Measurements from ENCODE around the gene GRIK4. TPM values are rescaled to one million over a fixed set of nuclear protein-coding genes. Genes with fewer than 3 reads are reported as not detected.
"Not testable (repeated sequence)": the region's sequence is repeated elsewhere in the genome, so short reads cannot be mapped to it uniquely, and the experiment has no call there.

GRIK4 gene
- total and polyA plus RNA-seq, 2 donors = 0.05 to 0.37 TPM

DNA sequence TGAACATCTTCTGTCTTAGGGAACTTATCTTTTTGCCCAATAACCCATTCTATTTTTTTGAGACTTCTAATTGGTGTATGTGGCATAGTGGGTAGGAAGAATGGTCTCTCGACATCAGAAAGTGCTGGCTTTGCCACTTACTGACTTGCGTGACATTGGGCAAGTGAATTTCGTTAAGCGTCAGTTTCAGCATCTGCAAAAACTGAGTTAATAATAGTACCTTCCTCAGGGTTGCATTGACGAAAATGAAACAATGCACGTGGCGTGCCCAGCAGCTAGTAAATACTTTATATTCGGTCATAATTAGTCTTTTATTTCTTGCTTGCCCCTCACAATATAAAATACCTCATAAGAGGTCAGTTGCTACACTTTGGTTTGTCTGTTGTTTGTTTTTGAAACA is 12.5 kb upstream of the GRIK4 start:
- H3K36me3 ChIP-seq (ENCODE audit: insufficient read depth) = no peaks in the 10 kb centered on the region
- 94% methylated on average over 8 of the region's 8 CpGs for WGBS
- no peak overlapping the region for H3K4me3 ChIP-seq (ENCODE audit: low read depth, low read length)
- no peaks in the 10 kb centered on the region for H3K4me1 ChIP-seq (ENCODE audit: insufficient read depth)
- DNase-seq (ENCODE audit: extremely low spot score) = no peak
- H3K27ac ChIP-seq (ENCODE audit: low read depth) = no peak overlapping the region

- 71% methylated on average over 5 of the region's 5 CpGs for WGBS
- no peak for DNase-seq (ENCODE audit: extremely low spot score)
- Histone ChIP-seq H3K4me1 (ENCODE audit: insufficient read depth) (no peaks in the 10 kb centered on the region), H3K4me3 (ENCODE audit: low read depth, low read length) (no peak overlapping the region), H3K36me3 (ENCODE audit: insufficient read depth) (no peaks in the 10 kb centered on the region), H3K27ac (ENCODE audit: low read depth) (no peak overlapping the region)
Measured at GRCh38 chr11:120499859-120500258, 11.7 kb upstream of the GRIK4 start.

DNA sequence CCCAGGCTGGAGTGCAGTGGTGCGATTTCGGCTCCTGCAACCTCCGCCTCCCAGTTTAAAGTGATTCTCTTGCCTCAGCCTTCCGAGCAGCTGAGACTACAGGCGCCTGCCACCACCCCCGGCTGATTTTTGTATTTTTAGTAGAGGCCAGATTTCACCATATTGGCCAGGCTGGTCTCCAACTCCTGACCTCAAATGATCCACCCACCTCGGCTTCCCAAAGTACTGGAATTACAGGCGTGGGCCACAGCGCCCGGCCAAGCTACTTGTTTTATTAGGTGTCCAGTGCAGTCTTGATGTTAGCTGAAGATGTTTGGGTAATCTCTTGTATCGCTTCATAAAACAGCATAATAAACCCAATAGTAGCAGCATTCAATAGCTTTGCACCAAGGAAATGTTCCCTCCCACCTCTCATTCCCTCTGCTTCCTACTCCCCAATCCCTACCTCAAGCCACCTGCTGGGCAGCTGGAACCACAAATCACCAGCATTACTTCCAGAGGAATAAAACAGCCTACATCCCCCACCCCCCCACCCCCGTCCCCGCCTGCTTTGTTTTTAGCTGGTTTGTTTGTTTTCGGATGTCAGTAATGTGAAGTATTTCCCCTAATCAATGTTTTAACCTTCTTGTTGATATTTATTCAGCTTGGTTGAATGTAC is 11.0 kb upstream of the GRIK4 start:
- DNase-seq (ENCODE audit: extremely low spot score) = no peak
- WGBS = 37% methylated on average over 14 of the region's 14 CpGs
- no peak overlapping the region for H3K27ac ChIP-seq (ENCODE audit: low read depth)
- H3K36me3 ChIP-seq (ENCODE audit: insufficient read depth) = no peaks in the 10 kb centered on the region
- no peak overlapping the region for H3K4me3 ChIP-seq (ENCODE audit: low read depth, low read length)
- no peaks in the 10 kb centered on the region for H3K4me1 ChIP-seq (ENCODE audit: insufficient read depth)

GRCh38 chr11:120501440-120501839 is 10.1 kb upstream of the GRIK4 start:
- Histone ChIP-seq H3K4me3 (ENCODE audit: low read depth, low read length) (no peak overlapping the region), H3K27ac (ENCODE audit: low read depth) (no peak overlapping the region), H3K4me1 (ENCODE audit: insufficient read depth) (no peaks in the 10 kb centered on the region), H3K36me3 (ENCODE audit: insufficient read depth) (no peaks in the 10 kb centered on the region)
- WGBS = 25% methylated on average over 2 of the region's 2 CpGs
- DNase-seq (ENCODE audit: extremely low spot score) = no peak

GRCh38 chr11:120501976-120502755 is 9.4 kb upstream of the GRIK4 start:
- H3K4me1 ChIP-seq (ENCODE audit: insufficient read depth) = no peaks in the 10 kb centered on the region
- H3K36me3 ChIP-seq (ENCODE audit: insufficient read depth) = no peaks in the 10 kb centered on the region
- no peak overlapping the region for H3K27ac ChIP-seq (ENCODE audit: low read depth)
- H3K4me3 ChIP-seq (ENCODE audit: low read depth, low read length) = no peak overlapping the region
- WGBS = 60% methylated on average over 5 of the region's 5 CpGs
- DNase-seq (ENCODE audit: extremely low spot score) = no peak

- not testable (repeated sequence) for H3K4me1 ChIP-seq (ENCODE audit: insufficient read depth); H3K36me3 ChIP-seq (ENCODE audit: insufficient read depth); DNase-seq (ENCODE audit: extremely low spot score); H3K27ac ChIP-seq (ENCODE audit: low read depth); H3K4me3 ChIP-seq (ENCODE audit: low read depth, low read length)
- 66% methylated on average over 3 of the region's 3 CpGs for WGBS
Measured at GRCh38 chr11:120503529-120503928, 8.0 kb upstream of the GRIK4 start.

DNA sequence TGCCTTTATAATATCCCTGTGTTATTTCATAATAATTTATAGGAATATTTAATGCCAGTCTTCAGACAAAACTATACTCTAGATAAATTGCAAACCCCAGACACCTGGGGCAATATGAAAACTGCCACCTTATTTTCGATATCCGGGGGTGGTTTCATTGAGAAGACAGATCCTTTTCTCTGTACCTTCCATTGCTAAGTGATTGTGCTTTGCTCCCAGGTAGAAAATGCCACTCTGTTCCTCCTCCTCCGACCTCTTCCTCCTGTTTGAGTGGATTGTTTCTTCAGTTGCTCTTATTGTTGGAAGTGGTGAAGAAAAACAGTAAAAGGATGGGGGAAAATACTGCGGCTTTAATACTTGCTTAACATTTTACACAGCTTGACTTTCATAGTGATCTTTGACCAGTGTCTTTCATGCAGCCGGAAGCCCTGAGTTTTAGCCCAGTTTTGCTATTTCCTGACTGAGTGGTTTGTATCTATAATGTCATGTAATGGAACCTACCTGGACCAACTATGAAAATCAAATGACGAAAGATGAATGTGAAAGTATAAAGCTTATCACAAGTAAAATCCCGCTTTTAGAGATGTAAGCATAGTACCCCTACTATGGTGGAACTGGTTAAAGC is 5.6 kb upstream of the GRIK4 start:
- H3K36me3 ChIP-seq (ENCODE audit: insufficient read depth) = no peaks in the 10 kb centered on the region
- WGBS = 83% methylated on average over 7 of the region's 7 CpGs
- H3K27ac ChIP-seq (ENCODE audit: low read depth) = no peak overlapping the region
- DNase-seq (ENCODE audit: extremely low spot score) = no peak
- H3K4me1 ChIP-seq (ENCODE audit: insufficient read depth) = no peaks in the 10 kb centered on the region
- H3K4me3 ChIP-seq (ENCODE audit: low read depth, low read length) = no peak overlapping the region

DNA sequence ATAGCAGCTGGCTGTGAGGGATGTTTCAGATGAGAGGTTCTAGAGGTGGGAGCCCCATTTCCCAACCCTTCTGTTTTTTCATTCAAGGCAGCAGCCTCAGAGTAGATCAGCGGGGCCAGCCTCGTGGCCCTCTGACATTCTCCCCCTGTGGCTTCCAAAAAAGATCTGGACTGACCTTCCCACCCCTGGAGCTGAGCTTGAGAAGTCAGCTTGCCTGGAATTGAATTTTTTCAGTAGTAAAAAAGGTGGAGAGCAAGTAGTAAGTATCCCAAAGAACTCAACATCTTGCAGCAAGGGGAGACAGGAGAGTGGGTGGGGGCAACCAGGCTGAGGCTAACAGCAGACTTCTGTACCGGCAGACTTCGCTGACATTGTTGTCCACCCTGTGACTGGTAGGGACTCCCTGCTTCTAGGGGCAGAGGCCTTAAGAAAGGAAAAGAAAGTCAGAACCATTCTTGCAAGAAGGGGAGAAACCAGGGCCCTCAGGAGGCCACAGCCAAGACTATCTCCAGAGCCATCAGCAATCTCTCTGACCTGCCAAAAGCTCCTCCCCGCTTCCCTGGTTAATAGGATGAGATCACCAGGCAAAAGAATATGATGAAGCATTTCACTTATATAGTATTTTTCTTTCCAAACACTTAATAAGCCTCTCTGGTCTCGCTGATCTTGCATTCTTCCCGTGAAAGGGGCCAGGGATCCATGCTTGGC is 2.0 kb upstream of the GRIK4 start:
- DNase-seq (ENCODE audit: extremely low spot score) = no peak
- no peaks in the 10 kb centered on the region for H3K36me3 ChIP-seq (ENCODE audit: insufficient read depth)
- WGBS = 72% methylated on average over 7 of the region's 7 CpGs

DNA sequence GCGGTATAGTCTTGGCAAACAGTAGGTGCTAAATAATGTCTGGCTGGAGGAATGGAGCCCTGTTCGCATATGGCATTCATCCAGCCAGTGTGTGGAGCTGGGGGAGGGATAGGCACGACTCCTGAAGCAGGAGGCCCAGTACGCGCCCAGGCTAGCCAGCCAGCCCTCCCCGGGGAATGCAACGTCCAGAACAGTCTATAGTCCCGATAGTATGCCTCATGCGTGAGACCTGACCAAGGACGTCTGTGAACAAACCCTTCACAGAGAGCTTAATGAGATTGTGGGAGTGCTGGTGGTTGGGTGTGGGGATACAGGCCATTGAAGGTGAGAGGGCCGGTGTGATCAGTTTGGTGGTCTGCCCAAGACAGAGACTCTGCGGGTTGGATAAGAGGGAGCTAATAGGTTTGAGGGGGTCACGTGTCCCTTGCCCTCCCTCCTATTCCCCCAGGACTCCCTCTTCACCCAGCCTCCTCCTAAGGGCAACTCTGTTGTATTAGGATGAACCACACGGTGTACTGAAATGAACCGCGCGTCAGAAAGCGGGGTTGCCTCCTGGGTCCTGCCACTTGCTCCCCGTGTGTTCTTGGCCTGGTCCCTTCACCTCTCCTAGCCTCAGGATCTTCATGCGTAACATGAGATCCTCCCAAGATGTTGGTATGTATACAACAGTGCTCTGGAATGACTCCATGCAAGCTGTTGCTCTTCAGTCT is 987 bp upstream of the GRIK4 start:
- Histone ChIP-seq H3K36me3 (ENCODE audit: insufficient read depth) (no peaks in the 10 kb centered on the region), H3K27ac (ENCODE audit: low read depth) (no peak overlapping the region), H3K4me3 (ENCODE audit: low read depth, low read length) (no peak overlapping the region), H3K4me1 (ENCODE audit: insufficient read depth) (no peaks in the 10 kb centered on the region)
- no peak for DNase-seq (ENCODE audit: extremely low spot score)
- WGBS = 73% methylated on average over 20 of the region's 20 CpGs

More for the DNA sequence above, 2.0 kb upstream of the GRIK4 start:
- Histone ChIP-seq H3K27ac (ENCODE audit: low read depth) (no peak overlapping the region), H3K4me1 (ENCODE audit: insufficient read depth) (no peaks in the 10 kb centered on the region), H3K4me3 (ENCODE audit: low read depth, low read length) (no peak overlapping the region)

DNA sequence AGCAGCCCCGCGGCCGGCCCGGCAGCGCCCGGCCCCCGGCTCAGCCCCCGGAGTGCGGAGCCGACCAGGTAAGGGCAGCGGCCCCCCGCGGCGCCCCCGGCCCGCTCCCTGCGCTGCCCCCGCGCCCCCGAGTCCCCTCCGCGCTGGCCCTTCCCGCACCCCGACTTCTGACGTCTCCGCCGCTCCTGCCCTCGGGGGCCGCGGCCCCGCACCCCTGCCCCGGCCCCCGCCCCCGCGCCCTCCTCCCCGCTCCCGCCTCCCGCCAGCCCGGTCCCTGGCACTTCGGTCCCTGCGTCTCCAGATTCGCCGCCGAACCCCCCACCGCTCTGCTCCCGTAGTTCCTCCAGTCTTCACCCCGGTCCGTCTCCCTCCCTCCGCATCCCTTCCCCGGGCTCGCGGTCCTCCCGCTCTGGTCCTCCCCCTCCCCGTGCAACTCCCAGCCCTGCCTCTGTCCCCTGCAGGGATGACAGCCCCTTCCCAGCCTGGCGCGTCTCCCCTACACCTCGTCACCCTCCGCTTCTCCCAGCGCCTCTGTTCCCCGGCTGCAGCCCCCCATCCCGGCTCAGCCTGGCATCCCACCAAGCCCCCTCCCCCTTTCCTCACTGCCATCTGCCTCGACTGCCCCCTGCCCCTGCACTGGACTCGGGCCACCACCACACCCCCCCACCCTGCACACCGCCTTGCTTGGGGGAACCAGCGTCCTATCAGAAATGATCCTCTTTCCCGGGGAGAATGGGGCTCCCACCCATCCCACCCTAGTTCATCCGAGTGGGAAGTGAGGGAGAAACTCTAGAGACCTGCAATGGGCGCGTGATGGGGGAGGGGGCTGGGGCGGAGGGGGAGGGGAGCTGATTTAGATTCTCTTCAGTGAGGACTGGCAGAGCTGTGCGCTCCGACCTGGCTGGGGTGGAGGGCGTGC is 531 bp downstream of the GRIK4 start:
- H3K4me3 ChIP-seq (ENCODE audit: low read depth, low read length) = peak overlapping the region; percentile 64
- no peak for DNase-seq (ENCODE audit: extremely low spot score)
- 13% methylated on average over 72 of the region's 73 CpGs for WGBS
- H3K36me3 ChIP-seq (ENCODE audit: insufficient read depth) = no peaks in the 10 kb centered on the region
- H3K4me1 ChIP-seq (ENCODE audit: insufficient read depth) = no peaks in the 10 kb centered on the region
- no peak overlapping the region for H3K27ac ChIP-seq (ENCODE audit: low read depth)

DNA sequence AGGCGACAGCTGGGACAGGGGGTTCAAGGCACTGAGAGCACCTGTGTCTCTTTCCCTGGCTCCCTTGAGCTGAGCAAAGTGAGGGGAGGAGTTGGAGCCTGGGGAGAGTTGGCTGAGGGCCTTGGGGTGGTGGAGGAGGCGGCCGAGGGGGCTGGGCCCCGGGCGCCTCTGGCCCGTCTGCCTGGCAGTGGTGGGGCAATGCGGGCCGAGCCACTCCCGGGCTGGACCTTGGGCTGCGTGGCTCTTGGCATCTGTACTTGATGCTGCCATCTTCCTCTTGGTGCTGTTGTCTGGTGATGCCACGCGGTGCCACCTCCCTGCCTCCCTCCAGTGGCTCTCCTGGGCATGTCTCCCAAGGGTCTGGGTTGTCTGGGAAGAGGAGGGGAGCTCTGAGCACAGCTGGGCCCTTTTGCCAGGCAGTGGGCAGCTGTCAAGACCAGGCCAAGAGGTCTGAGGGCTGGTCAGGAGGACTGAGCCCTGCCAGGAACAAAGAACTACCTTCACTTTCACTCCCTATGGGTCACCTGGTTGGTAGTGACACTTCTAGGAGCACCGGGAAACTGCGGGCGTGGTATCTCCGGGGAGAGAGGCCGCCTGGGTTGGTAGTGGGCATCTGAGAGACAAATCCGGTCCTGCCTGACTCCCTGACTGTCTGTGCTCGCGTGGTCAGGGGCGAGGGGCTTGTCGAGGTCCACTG is 1.3 kb downstream of the GRIK4 start:
- Histone ChIP-seq H3K27ac (ENCODE audit: low read depth) (no peak overlapping the region), H3K36me3 (ENCODE audit: insufficient read depth) (no peaks in the 10 kb centered on the region), H3K4me3 (ENCODE audit: low read depth, low read length) (no peak overlapping the region), H3K4me1 (ENCODE audit: insufficient read depth) (no peaks in the 10 kb centered on the region)
- WGBS = 91% methylated on average over 22 of the region's 22 CpGs
- no peak for DNase-seq (ENCODE audit: extremely low spot score)

Data from urinary bladder (tissue), 4 donors.